ENCODE measurements around the gene FSTL4. TPM values are rescaled to one million over a fixed set of nuclear protein-coding genes. Genes with fewer than 3 reads are reported as not detected.

The FSTL4 gene
- total and polyA plus RNA-seq, 2 experiments from 2014 or later, result 1.4 to 2.8 TPM

- H3K4me1 Mint-ChIP-seq, result peaks cover 20% of the 10 kb centered on the region
- Histone ChIP-seq H3K9me2 (ENCODE audit: insufficient read depth) (peaks cover 3% of the 10 kb centered on the region; the same call in 1 of the 2 replicates), H3K36me3 (ENCODE audit: insufficient read depth) (no peaks in the 10 kb centered on the region), H4K20me1 (replicated peaks; ENCODE audit: insufficient read depth) (no peaks in the 10 kb centered on the region), H3K27ac (ENCODE audit: low read depth) (no peak overlapping the region), H3K4me2 (no peak overlapping the region), H3F3A (replicated peaks; ENCODE audit: low read depth) (no peaks in the 10 kb centered on the region), H3K27me3 (ENCODE audit: insufficient read depth) (no peaks in the 10 kb centered on the region), H3K4me3 (no peak overlapping the region), H3K4me1 (ENCODE audit: insufficient read depth) (peaks cover 5% of the 10 kb centered on the region; the same call in 1 of the 2 replicates), H3K79me2 (replicated peaks; ENCODE audit: insufficient read depth) (no peaks in the 10 kb centered on the region), H2AFZ (no peak overlapping the region)
- TF ChIP-seq REST (IDR thresholded peaks at IDR 0.05; ENCODE audit: unreplicated experiment), result no peak
- TF ChIP-seq ZNF462 (CRISPR knock-in tag; IDR thresholded peaks at IDR 0.05), result no peak
- no peak for TF ChIP-seq ETS1 (IDR thresholded peaks at IDR 0.05)
- TF ChIP-seq JUNB (IDR thresholded peaks at IDR 0.05; ENCODE audit: unreplicated experiment), result no peak
- TF ChIP-seq NANOG (IDR thresholded peaks at IDR 0.05; ENCODE audit: borderline replicate concordance), result no peak
- TF ChIP-seq POLR2AphosphoS5 (IDR thresholded peaks at IDR 0.05; ENCODE audit: low read depth), result no peak
- no peak for TF ChIP-seq EZH2phosphoT487 (IDR thresholded peaks at IDR 0.05; ENCODE audit: unreplicated experiment)
- no peak for TF ChIP-seq EZH2 (IDR thresholded peaks at IDR 0.05; ENCODE audit: low read depth, unreplicated experiment)
- TF ChIP-seq STAT1 (IDR thresholded peaks at IDR 0.05; ENCODE audit: unreplicated experiment), result no peak
- TF ChIP-seq ZNF331 (CRISPR knock-in tag; IDR thresholded peaks at IDR 0.05; ENCODE audit: low read depth), result no peak
- no peak for TF ChIP-seq CTCF (conservative IDR thresholded peaks at IDR 0.05; ENCODE audit: low read depth in 2 of 2)
- TF ChIP-seq CREB1 (CRISPR knock-in tag; IDR thresholded peaks at IDR 0.05; ENCODE audit: low read depth), result no peak
- H3K9me3 Mint-ChIP-seq, result peaks cover 8% of the 10 kb centered on the region; the same call in 2 of the 3 replicates
- no peaks in the 10 kb centered on the region for H3K36me3 Mint-ChIP-seq (ENCODE audit: low read depth)
- no peak overlapping the region for H3K4me3 Mint-ChIP-seq
- peaks cover 6% of the 10 kb centered on the region for H3K27me3 Mint-ChIP-seq (ENCODE audit: insufficient read depth, low read depth, poor library complexity)
- DNase-seq (ENCODE audit: low spot score) (no peak), ATAC-seq (no peak)
- no peak overlapping the region for H3K27ac Mint-ChIP-seq
These were observed 241.4 kb downstream of the FSTL4 start for GRCh38 chr5:133370904-133371303.
